Left lobe of liver (tissue), 2 donors: ENCODE data around the gene EMSY. TPM values are rescaled to one million over a fixed set of nuclear protein-coding genes. Genes with fewer than 3 reads are reported as not detected.

ENCODE experiments used
- ATAC-seq: fragments of 200-7000 bp; cut with Tn5 transposase; one replicate; pipeline ENCODE4 v1.9.1; 2020; ENCODE audit warnings: mild to moderate bottlenecking, moderate library complexity
- DNase-seq: peaks from one replicate; pipeline ENCODE4 v3.0.0-alpha.2; 2020; ENCODE audit warnings: low spot score
- total RNA-seq: library from RNA; stranded (reverse); gene quantifications from one replicate; pipeline ENCODE4 v1.2.1, GENCODE V29; 2021
- donor health status: DM: no; HTN: no; CAD: no; lungs with moderate emphysema.
- donor health status: DM: no; HTN: yes; CAD: no.

The EMSY gene
- total RNA-seq, 1 donor from 2014 or later, result 5.6 TPM

GRCh38 chr11:76455931-76456330 is 11.1 kb downstream of the EMSY start:
- ATAC-seq, result no peak
- no peak for DNase-seq

DNA sequence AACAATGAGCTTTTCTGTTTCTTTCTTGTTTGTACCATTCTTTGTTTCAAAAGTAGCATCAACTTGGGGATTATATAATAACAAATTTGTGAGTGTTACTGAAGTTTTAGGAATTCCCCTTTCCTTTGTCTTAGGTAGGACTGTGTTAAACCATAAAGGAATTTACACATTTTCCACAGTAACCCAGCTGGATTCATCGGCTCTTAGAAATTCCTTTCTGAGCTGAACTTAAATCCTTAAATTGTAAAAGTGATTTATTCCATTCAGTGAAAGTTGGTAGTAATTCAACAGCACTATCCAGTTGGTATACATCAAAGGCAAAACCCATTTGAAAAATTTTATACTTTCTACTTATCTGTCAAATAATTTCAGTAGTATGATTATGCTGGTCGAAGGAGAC is 11.8 kb downstream of the EMSY start:
- no peak for DNase-seq
- ATAC-seq, result no peak

- DNase-seq (no peak), ATAC-seq (no peak)
Measured at GRCh38 chr11:76459299-76459698, 14.5 kb downstream of the EMSY start.

- DNase-seq (no peak), ATAC-seq (no peak)
Measured at GRCh38 chr11:76459846-76460245, 15.0 kb downstream of the EMSY start.

- no peak for ATAC-seq
- no peak for DNase-seq
Measured at GRCh38 chr11:76462317-76462716, 17.5 kb downstream of the EMSY start.

DNA sequence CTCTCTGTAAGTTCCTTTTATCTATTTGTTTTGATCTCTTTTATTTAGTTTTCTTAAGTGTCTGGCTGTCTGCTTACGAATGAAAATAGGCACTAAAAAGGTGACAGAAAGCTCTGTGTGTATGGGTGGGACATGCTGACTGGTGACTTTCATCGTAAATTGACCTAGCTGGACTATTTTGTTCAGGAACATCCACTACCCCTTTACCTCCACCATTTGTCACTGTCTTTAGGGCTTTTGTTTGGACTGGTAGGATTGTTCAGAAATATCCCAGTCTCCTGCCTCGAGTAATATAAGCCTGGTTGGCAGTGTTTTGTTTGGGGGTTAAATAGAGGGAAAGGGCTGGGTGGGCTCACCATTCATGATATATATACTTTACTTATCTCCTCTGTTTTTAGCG is 20.9 kb downstream of the EMSY start:
- no peak for ATAC-seq
- DNase-seq, result no peak

- DNase-seq, result no peak
- no peak for ATAC-seq
Measured at GRCh38 chr11:76466666-76467065, 21.8 kb downstream of the EMSY start.

- ATAC-seq (no peak), DNase-seq (no peak)
Measured at GRCh38 chr11:76469141-76469540, 24.3 kb downstream of the EMSY start.

DNA sequence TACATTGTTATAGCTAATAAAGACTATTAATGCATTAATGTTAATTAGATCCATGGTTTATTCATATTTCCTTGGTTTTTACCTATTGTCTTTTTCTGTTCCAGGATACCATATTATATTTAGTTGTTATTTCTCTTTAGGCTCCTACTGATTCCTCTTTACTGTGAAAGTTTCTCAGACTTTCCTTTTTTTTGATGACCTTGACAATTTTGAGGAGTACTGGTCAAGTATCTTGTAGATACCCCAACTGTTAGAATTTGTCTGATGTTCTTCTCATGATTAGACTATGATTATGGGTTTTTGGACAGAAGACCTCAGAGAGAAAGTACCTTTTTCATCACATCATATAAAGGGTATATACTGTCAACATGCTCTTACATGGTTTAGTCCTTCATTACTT is 26.6 kb downstream of the EMSY start:
- ATAC-seq, result no peak
- DNase-seq, result no peak

DNA sequence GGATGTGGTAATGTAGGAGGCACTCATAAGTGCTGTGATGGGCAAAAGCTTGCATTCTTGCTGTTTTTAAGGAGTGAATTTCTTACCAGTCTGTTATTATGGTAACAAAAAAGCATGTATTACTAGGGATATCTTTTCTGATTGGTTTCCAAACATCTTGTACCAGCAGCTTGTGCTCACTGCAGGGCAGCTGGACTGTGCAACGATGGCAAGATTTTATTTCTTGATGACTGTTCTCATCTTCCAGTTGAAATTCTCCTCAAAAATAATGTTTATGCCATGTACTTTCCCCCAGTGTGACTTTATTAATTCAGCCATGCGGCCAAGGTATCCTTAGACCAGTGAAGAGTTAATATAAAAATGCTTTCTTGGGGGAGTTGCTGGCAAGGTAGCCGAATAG is 35.4 kb downstream of the EMSY start:
- no peak for DNase-seq
- no peak for ATAC-seq

DNA sequence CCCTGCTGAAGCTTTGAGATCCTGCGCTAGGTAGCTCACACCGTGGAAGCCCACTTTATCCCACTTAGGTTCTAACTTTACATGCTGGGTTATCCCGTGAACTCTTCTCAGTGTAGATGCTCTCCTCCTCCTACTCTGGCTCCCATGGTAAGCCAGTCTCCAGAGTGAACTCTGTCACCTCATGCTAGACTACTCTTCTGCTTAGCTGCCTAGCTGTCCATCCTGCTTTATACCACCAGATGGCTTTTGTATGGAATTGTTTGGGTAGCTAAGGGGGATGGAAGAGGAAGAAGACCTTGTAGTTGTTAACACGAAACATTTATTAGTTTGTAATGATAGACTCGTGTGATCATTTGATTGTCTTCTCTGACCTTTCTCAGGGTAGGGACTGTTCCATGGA is 46.8 kb downstream of the EMSY start:
- DNase-seq, result no peak
- no peak for ATAC-seq

DNA sequence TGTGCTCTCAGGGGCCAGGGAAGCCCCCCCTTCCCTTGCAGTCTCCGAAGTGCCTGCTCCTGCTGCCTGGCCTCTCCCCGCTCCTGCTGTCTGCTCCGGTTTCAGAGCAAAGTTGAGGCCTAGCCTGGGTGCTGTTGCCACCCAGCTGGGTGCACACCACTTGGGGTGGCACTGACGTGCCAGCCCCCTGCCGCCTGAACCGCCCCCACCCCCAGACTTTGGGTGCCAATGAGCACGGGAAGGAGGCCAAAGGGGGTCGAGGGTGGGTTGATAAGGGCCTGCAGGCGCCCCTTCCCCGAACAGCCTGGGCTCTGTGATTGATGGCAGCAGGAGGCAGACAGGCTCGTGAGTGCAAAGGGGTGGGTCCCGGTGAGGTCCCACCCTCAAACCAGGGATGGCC is 48.2 kb downstream of the EMSY start:
- DNase-seq (no peak), ATAC-seq (no peak)

DNA sequence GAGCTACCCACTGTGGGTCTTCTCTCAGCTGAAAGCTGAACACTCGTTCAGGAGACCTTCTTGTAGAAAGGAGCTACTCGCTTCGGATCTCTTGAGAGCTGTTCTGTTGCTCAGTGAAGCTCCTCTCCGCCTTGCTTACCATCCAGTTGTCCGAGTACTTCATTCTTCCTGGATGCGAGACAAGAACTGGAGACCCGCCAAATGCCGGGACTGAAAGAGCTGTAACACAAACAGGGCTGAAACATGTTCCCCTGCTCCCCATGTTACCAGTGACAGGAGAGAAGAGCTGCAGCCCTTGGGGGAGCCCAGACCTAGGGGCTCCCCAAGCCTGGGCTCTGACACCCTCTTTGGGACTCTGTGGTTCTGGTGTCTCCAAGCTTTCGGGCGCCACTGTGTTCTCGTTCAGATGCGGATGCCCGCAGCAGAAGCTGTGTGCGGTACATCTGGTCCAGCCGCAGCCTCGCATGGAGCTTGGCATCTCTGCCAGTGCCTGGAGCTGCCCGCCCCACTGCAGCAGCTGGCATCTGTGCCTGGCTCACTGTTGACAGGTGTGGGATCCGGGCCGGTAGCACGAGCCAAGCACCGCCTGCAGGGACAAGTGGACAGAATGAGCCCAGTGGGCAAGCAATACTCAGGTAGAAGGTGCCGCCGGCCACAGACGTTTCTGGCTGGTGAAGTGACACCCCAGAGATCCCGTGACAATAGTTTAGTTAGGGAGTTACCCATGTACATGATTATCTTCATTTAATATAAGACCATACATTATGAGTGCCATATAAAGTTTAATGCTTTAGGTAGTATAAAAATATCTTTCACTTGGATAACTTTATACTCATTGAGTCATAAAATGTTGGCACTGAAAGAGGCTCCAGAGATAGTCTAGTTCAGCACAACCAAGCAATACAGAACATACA is 49.1 kb downstream of the EMSY start:
- ATAC-seq, result no peak
- DNase-seq, result no peak

DNA sequence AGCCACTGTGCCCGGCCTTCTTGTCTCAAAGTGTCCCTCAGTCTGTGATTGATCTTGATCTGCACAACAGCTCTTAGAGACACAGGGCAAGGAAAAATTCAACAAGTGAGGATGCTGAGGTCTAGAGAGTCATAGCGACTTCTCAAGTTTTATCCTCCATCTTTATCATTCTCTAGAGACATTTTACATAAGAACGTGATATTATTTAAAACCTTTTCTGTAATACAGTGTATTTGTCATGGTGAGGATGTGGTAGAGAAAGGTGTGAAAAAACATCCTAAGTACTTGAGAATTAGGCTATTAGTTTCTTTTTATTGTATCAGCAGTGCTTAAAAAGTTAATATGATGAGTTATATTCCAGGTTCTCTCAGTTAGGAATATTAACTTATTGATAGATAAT is 50.2 kb downstream of the EMSY start:
- no peak for DNase-seq
- no peak for ATAC-seq

DNA sequence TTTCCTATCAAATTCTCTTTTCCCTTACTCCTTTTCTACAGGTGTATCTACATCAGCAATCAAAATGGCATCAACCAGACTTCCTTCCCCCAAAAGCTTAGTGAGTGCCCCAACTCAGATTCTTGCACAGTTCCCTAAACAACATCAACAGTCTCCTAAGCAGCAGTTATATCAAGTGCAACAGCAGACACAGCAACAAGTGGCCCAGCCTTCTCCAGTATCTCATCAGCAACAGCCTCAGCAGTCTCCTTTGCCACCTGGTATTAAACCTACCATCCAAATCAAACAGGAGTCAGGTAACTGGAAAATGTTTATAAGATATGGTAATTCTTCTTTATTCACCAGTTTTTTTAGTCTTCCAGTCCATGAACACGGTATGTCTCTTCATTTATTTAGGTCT is 51.4 kb downstream of the EMSY start:
- no peak for DNase-seq
- no peak for ATAC-seq

DNA sequence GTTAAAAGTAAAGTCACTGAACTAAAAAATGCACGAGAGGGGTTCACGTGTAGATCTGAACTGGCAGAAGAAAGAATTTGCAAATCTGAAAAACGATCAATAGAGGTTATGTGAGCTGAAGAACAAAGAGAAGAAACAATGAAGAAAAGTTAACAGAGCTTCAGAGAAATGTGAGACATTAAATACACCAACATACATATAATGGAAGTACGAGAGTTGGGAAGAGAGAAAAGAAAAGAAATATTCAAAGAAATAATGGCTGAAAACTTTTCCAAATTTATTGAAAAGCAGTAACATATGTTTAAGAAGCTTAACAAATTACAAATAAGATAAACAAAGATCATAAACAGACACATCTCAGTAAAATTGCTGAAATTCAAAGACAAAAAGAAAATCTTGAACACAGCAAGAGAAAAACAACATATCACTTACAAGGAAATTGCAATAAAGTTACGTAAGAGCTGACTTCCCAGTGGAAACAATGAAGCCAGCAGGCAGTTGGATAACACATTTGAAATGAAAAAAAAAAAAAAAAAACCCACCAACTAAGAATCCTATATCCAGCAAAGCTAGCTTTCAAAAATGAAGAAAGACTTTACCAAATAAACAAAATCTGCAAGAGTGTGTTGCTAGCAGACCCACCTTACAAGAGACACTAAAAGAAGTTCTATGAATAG is 56.8 kb downstream of the EMSY start:
- DNase-seq, result no peak

GRCh38 chr11:76506833-76507232 is 62.0 kb downstream of the EMSY start:
- ATAC-seq (no peak), DNase-seq (no peak)

More for the DNA sequence above, 56.8 kb downstream of the EMSY start:
- no peak for ATAC-seq

GRCh38 chr11:76510060-76511047 is 65.5 kb downstream of the EMSY start:
- no peak for DNase-seq
- ATAC-seq, result peak; percentile 21

GRCh38 chr11:76512851-76513653 is 68.2 kb downstream of the EMSY start:
- DNase-seq, result no peak
- peak; percentile 29 for ATAC-seq

DNA sequence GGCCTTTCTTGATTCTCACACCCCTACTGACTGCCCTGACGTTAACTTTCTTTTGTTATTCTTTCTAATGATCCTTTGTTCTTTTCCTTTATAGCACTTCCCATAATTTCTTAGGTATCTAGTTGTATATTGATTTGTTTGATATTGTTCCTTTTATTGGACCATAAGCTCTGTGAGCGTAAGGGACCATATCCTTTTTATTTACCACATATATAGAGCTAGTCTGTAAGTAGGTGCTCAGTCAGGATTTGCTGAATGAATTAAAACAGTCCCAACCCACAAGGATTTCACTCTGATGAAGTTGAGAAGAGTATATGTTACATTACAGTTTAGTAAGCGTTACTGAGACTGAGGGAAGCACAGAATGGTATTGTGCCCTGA is 68.8 kb downstream of the EMSY start:
- no peak for ATAC-seq
- no peak for DNase-seq
